Measurements from ENCODE around the gene KCNQ5.

DNA sequence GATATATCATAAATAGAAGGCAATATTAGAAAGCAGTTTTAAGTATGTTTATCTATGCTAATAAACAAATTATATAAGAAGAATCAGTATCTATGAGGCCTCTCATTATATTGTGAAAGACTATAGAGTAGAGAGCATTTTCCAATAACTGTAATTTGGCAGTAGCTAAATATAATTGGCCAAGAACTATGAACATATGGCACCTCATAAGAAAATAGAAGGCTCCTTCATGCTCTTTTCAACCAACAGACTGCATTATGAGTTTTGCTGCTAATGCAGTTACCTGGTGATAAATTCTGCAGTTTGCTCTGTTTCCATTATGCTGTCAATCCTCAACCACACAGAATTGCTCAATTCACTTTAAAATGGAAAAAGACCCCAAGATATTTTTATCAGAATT, 382.4 kb downstream of the KCNQ5 start:
- TF ChIP-seq, protein P1, sequence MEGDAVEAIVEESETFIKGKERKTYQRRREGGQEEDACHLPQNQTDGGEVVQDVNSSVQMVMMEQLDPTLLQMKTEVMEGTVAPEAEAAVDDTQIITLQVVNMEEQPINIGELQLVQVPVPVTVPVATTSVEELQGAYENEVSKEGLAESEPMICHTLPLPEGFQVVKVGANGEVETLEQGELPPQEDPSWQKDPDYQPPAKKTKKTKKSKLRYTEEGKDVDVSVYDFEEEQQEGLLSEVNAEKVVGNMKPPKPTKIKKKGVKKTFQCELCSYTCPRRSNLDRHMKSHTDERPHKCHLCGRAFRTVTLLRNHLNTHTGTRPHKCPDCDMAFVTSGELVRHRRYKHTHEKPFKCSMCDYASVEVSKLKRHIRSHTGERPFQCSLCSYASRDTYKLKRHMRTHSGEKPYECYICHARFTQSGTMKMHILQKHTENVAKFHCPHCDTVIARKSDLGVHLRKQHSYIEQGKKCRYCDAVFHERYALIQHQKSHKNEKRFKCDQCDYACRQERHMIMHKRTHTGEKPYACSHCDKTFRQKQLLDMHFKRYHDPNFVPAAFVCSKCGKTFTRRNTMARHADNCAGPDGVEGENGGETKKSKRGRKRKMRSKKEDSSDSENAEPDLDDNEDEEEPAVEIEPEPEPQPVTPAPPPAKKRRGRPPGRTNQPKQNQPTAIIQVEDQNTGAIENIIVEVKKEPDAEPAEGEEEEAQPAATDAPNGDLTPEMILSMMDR (IDR thresholded peaks at IDR 0.05), result no peak
- no peak for TF ChIP-seq EZH2 (IDR thresholded peaks at IDR 0.05)
